Ectodermal cell (in vitro differentiated cells): ENCODE measurements around the gene MTA1.

Source experiments
- H3K27ac ChIP-seq: 2 replicates; pipeline ENCODE4 v1.7.0; 2013; ENCODE audit warnings: mild to moderate bottlenecking, low read depth, low read length; ENCODE audit not compliant: insufficient read depth, poor library complexity, severe bottlenecking
- H3K27me3 ChIP-seq: 2 replicates; pipeline ENCODE4 v1.7.0; 2013; ENCODE audit warnings: mild to moderate bottlenecking, low read length; ENCODE audit not compliant: insufficient read depth, control insufficient read depth, poor library complexity, severe bottlenecking
- H3K36me3 ChIP-seq: one replicate; pipeline ENCODE4 v1.7.0; 2013; ENCODE audit warnings: low read length; ENCODE audit not compliant: control insufficient read depth, insufficient read depth
- H3K4me1 ChIP-seq: one replicate; pipeline ENCODE4 v1.7.0; 2013; ENCODE audit warnings: low read length; ENCODE audit not compliant: control insufficient read depth, insufficient read depth
- H3K4me3 ChIP-seq: 2 replicates; pipeline ENCODE4 v1.7.0; 2013; ENCODE audit warnings: low read depth, low read length, control low read depth; ENCODE audit not compliant: insufficient read depth
- H3K9me3 ChIP-seq: 2 replicates; pipeline ENCODE4 v1.7.0; 2013; ENCODE audit warnings: mild to moderate bottlenecking, low read length, moderate library complexity; ENCODE audit not compliant: control insufficient read depth
- WGBS, 2 experiments: methylation state at CpG; one replicate each; pipeline ENCODE4 v1.1.7; 2013; ENCODE audit warnings: missing lambda C conversion rate in 2 of 2; 5-methylcytosine and 5-hydroxymethylcytosine counted together

The MTA1 gene

DNA sequence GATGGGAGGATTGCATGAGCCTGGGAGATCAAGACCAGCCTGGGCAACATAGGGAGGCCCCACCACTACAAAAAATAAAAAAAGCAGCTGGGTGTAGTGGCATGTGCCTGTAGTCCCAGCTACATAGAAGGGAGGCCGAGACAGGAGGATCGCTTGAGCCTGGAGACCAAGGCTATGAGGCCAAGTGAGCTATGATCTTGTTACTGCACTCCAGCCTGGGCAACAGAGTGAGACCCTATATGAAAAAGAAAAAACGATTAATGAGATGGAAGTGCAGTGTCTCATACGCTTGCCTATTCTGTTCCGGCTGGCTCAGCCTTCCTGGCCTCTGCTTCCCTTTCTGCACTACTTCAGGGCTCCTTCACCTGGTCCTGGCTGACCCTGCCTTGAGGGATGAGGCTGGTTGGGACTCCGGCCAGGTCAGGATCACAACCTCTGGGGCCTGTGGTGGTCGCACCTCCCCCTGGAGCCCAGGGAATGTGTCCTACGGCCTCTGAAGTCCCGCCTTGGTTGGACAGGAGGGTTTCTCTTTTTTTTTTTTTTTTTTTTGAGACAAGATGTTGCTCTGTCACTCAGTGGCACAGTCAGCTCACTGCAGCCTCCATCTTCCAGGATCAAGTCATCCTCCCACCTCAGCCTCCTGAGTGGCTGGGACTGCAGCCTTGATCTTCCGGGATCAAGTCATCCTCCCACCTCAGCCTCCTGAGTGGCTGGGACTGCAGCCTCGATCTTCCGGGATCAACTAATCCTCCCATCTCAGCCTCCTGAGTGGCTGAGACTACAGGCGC, 82.1 kb downstream of the MTA1 start:
- H3K4me1 ChIP-seq, result peaks cover 17% of the 10 kb centered on the region
- 91 to 93% methylated on average over 13 of the region's 13 CpGs for WGBS, 2 experiments
- no peaks in the 10 kb centered on the region for H3K9me3 ChIP-seq
- no peaks in the 10 kb centered on the region for H3K36me3 ChIP-seq
- H3K4me3 ChIP-seq, result no peak overlapping the region
- H3K27me3 ChIP-seq, result no peaks in the 10 kb centered on the region
- no peak overlapping the region for H3K27ac ChIP-seq

DNA sequence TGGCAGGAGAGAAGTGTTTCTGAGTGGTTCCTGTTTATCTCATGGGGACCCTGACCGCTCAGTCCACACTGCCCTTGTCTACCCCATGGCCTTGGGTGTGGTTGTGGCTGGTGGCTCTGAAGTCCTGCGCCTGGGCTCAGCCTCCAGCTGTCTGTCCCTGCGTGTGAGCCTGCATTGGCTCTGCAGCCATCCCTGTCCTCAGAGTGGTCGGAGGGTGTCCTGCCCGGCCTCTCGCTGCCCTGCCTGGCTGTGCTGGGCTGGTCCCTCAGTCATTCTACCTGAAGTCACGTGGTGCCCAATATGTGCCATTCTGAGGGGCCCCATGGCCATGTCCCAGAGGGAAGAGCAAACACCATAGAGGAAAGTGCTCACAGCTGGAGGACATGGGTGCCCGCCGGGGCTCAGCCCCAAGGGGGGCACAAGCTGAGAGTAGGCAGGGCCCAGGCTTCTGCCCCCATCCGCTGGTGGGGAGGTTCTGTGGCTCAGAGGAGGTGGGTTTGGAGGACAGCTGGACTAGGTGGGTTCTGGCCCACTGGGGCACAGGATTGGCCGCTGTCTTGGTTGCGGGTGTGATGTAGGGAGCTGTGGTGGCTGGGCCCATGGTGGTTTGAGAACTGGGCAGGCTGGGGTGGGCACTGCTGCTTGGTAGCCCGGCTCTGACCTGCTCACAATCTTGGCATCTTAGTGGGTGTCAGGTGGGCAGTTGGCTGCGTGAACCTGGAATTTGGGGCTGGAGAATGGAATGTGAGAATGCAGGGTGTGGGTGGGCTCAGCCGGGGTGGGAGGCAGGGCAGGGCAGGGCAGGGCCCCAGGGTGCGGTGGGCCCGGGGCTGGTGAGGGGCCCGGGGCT, 83.0 kb downstream of the MTA1 start:
- H3K36me3 ChIP-seq, result no peaks in the 10 kb centered on the region
- H3K27ac ChIP-seq, result no peak overlapping the region
- no peaks in the 10 kb centered on the region for H3K9me3 ChIP-seq
- 87 to 88% methylated on average over 18 of the region's 18 CpGs for WGBS, 2 experiments
- H3K4me1 ChIP-seq, result peaks cover 17% of the 10 kb centered on the region
- no peak overlapping the region for H3K4me3 ChIP-seq
- peaks cover 2% of the 10 kb centered on the region for H3K27me3 ChIP-seq

DNA sequence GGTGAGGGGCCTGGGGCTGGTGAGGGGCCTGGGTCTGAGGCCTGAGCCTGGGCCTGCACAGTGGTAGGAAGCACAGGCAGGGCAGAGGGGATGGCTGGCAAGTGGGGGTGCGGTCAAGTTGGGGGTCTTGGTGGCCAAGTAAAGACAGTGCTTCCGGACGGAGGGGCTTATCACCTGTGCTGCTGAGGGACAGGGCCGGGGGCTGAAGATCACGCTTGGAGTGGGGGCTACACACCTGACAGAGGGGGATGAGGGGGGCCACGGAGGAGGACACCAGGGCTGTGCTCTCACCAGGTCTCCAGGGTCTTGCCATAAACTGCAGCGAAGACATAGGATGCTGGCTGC, 83.6 kb downstream of the MTA1 start:
- Histone ChIP-seq H3K4me1 (peaks cover 17% of the 10 kb centered on the region), H3K9me3 (no peaks in the 10 kb centered on the region), H3K4me3 (no peak overlapping the region), H3K36me3 (no peaks in the 10 kb centered on the region), H3K27me3 (peaks cover 8% of the 10 kb centered on the region), H3K27ac (no peak overlapping the region)
- 92 to 93% methylated on average over 7 of the region's 7 CpGs for WGBS, 2 experiments

DNA sequence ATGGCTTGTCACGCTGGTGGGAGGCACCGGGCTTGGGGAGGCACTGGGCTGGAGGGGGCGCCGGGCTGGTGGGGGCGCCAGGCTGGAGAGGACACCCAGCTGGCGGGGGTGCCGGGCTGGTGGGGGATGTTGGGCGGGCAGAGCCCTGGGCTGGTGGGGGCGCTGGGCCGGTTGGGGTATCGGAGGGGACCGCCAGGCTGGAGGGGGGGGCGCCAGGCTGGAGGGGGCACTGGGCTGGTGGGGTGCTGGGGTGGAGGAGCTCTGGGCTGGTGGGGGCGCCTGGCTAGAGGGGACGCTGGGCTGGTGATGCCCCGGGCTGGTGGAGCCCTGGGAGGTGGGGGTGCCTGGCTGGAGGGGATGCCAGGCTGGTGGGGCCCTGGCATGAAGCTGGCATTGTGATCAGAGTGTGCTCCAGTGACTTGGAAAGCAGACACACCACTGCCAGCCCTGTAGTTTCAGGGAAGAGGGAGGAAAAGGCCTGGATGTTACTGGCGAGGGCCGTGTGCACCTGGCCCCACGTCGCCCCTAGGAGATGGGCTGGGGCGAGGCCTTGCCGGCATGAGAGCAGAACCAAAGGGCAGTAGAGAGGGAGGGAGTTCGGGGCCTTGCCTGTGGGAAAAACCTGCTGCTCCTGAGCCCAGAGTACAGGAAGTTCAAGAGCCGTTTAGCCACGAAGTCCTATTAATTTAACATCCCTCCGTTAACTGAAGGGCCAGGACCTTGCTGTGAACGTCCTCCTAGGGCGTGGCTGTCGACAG, 84.5 kb downstream of the MTA1 start:
- H3K36me3 ChIP-seq, result no peaks in the 10 kb centered on the region
- WGBS, 2 experiments, result 91% methylated on average over 29 of the region's 29 CpGs
- H3K4me3 ChIP-seq, result no peak overlapping the region
- H3K9me3 ChIP-seq, result no peaks in the 10 kb centered on the region
- peaks cover 12% of the 10 kb centered on the region for H3K4me1 ChIP-seq
- H3K27me3 ChIP-seq, result peaks cover 16% of the 10 kb centered on the region
- no peak overlapping the region for H3K27ac ChIP-seq

DNA sequence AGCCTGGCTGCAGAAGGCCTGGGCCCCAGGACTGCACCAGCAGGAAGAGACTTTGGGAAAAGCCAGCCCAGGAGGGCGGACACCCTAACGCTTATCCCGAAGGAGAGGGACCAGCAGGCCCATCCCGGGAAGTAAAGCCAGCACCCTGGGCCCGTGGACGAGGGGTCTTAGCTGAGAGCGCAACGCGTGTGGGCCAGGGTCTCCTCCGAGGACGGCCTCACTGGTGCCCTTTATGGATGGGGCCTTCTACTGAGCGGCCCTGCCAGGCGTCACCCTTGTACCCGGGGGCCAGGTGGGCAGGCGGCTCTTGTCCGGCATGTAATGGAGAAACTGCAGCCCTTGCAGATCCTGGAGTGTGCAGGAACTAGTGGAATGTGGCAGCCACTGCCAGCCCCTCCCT, 85.5 kb downstream of the MTA1 start:
- no peak overlapping the region for H3K27ac ChIP-seq
- H3K4me3 ChIP-seq, result no peak overlapping the region
- no peaks in the 10 kb centered on the region for H3K36me3 ChIP-seq
- H3K27me3 ChIP-seq, result peaks cover 16% of the 10 kb centered on the region
- peaks cover 2% of the 10 kb centered on the region for H3K4me1 ChIP-seq
- no peaks in the 10 kb centered on the region for H3K9me3 ChIP-seq
- 94% methylated on average over 16 of the region's 16 CpGs for WGBS, 2 experiments

DNA sequence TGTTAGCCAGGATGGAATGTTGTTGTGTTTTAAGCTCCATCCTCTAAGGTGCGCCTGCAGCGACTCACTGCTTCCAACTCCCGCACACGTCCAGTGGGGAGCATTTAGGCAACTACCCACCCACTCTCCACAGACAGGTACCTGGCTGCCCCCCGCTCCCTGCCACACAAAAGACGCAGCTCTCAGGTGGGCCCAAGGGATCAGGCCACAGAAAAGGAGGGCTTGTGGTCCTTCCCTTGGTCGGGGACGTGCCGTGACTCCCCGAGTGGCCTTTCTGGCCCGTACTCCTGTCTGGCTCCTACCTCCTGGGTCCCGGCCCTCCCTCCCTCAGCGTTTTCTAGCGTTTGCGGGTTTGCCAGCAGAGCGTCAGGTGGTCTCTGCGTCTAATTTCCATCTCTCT, 87.6 kb downstream of the MTA1 start:
- Histone ChIP-seq H3K27ac (no peak overlapping the region), H3K9me3 (no peaks in the 10 kb centered on the region), H3K27me3 (peaks cover 29% of the 10 kb centered on the region), H3K4me3 (no peak overlapping the region), H3K4me1 (no peaks in the 10 kb centered on the region), H3K36me3 (no peaks in the 10 kb centered on the region)
- 84 to 86% methylated on average over 17 of the region's 17 CpGs for WGBS, 2 experiments

DNA sequence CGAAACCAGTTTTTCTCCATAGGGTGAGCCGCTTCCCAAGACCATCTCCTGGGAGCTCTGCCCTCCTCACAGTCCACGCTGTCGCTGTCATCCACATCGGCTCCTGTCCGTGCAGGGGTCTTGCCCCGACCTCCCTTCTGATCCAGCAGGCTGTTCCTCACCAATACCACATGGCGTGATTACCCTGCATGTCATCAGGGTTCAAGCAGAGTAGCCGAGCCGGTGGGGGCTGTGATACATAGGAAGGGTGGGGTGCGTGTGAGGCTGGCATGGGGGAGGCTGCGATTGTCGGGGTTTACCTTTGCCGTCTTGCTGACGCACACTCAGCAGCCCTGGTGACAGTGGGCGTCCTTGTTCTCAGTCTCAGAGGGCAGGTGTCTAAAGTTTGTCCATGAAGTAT, 88.4 kb downstream of the MTA1 start:
- H3K27ac ChIP-seq, result no peak overlapping the region
- H3K36me3 ChIP-seq, result no peaks in the 10 kb centered on the region
- H3K4me1 ChIP-seq, result no peaks in the 10 kb centered on the region
- 89 to 90% methylated on average over 16 of the region's 16 CpGs for WGBS, 2 experiments
- no peak overlapping the region for H3K4me3 ChIP-seq
- H3K9me3 ChIP-seq, result no peaks in the 10 kb centered on the region
- peaks cover 36% of the 10 kb centered on the region for H3K27me3 ChIP-seq

DNA sequence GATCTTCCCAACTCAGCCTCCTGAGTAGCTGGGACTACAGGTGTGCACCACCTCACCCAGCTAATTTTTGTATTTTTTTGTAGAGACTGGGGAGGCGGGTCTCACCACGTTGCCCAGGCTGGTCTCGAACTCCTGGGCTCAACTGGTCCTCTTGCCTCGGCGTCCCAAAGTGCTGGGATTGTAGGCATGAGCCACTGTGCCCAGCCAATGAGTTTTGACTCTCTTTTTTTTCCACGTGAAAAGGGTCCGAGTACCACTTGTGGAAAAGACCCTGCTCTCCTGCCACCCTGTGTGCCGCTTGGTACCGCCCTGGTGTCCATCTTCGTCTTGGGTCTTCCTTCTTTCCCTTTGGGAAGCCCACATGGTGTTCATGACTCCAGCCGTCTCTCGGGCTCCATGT, 89.0 kb downstream of the MTA1 start:
- 88% methylated on average over 12 of the region's 12 CpGs for WGBS, 2 experiments
- Histone ChIP-seq H3K27me3 (peaks cover 36% of the 10 kb centered on the region), H3K4me3 (no peak overlapping the region)

DNA sequence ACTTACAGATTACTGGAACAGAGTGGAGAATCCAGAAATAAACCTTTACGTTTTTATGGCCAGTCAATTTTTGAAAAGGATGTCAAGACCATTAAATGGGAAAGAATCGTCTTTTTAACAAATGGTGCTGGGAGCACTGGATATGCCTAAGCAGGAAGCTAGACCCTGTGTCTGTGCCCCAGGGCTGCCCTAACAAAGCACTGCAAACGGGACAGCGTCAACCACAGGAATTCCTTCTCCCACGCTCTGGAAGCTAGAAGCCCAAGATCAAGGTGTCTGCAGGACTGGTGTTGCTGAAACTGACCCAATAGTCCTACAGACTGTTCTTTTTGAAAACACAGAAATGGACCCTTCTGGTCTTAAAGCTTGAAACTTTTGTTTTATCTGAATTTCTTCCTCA, 97.5 kb downstream of the MTA1 start:
- Histone ChIP-seq H3K27me3 (peaks cover 25% of the 10 kb centered on the region), H3K36me3 (no peaks in the 10 kb centered on the region), H3K9me3 (no peaks in the 10 kb centered on the region), H3K4me1 (no peaks in the 10 kb centered on the region), H3K27ac (no peak overlapping the region), H3K4me3 (no peak overlapping the region)
- 68 to 70% methylated on average over 5 of the region's 5 CpGs for WGBS, 2 experiments

More for the DNA sequence above, 89.0 kb downstream of the MTA1 start:
- Histone ChIP-seq H3K36me3 (no peaks in the 10 kb centered on the region), H3K9me3 (no peaks in the 10 kb centered on the region), H3K4me1 (no peaks in the 10 kb centered on the region), H3K27ac (no peak overlapping the region)
